WI38 (cell line): Measurements from ENCODE around the gene SPATA2.
"Not testable (repeated sequence)": the region's sequence is repeated elsewhere in the genome, so short reads cannot be mapped to it uniquely, and the experiment has no call there.

Source experiments
- H3K4me3 ChIP-seq: 2 replicates; pipeline ENCODE4 v1.5.1; 2011; ENCODE audit warnings: low read depth, mild to moderate bottlenecking, control low read depth, low read length
- CTCF ChIP-seq: IDR thresholded peaks from 2 replicates; pipeline ENCODE4 v1.5.1; 2012; ENCODE audit warnings: low read depth, mild to moderate bottlenecking, control low read depth, low read length

The SPATA2 gene, protein sequence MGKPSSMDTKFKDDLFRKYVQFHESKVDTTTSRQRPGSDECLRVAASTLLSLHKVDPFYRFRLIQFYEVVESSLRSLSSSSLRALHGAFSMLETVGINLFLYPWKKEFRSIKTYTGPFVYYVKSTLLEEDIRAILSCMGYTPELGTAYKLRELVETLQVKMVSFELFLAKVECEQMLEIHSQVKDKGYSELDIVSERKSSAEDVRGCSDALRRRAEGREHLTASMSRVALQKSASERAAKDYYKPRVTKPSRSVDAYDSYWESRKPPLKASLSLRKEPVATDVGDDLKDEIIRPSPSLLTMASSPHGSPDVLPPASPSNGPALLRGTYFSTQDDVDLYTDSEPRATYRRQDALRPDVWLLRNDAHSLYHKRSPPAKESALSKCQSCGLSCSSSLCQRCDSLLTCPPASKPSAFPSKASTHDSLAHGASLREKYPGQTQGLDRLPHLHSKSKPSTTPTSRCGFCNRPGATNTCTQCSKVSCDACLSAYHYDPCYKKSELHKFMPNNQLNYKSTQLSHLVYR

GRCh38 chr20:49915380-49916145 is at the start of gene SPATA2:
TSS of gene SPATA2 (minus strand) at chr20:49915529. CDS start at chr20:49908490, 7,039 bp downstream.
- TF ChIP-seq CTCF = no peak

GRCh38 chr20:49961413-49961812 is 46.1 kb upstream of the SPATA2 start:
- H3K4me3 ChIP-seq = no peak overlapping the region
- no peak for TF ChIP-seq CTCF

More at GRCh38 chr20:49915380-49916145, at the start of gene SPATA2:
- peak within 1 kb of the TSS; percentile 92 for H3K4me3 ChIP-seq

- not testable (repeated sequence) for H3K4me3 ChIP-seq
Observed at GRCh38 chr20:49957089-49957938, 42.0 kb upstream of the SPATA2 start.

- no peak for TF ChIP-seq CTCF
- H3K4me3 ChIP-seq = no peak overlapping the region
Observed at GRCh38 chr20:49956689-49957088, 41.4 kb upstream of the SPATA2 start.

- H3K4me3 ChIP-seq = not testable (repeated sequence)
Observed at GRCh38 chr20:49955830-49956396, 40.6 kb upstream of the SPATA2 start.

- TF ChIP-seq CTCF = no peak
Observed at GRCh38 chr20:49955167-49955566, 39.8 kb upstream of the SPATA2 start.

DNA sequence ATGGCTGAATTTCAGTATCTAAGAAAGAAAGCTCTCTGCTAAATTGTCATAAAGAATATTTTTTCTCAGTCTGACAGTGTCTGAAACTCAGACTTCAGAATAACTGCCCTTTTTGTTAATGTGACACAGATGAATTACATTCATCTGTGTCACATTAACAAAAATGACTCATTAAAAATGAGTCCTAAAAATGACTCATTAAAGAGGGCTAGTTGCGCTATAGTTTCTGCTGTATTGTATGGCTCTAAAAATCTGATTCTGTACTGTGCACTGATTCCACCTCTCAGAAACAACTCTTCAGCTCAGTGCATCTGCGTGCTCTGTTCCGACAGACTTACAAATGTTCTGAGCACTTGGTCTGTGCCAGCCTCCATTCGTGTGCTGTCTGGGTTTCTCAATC is 35.8 kb upstream of the SPATA2 start:
- no peak overlapping the region for H3K4me3 ChIP-seq
- no peak for TF ChIP-seq CTCF

More at GRCh38 chr20:49955167-49955566, 39.8 kb upstream of the SPATA2 start:
- H3K4me3 ChIP-seq = no peak overlapping the region
